ENCODE measurements around the gene DMBT1. TPM values are rescaled to one million over a fixed set of nuclear protein-coding genes. Genes with fewer than 3 reads are reported as not detected.

Gene DMBT1
- total and polyA plus RNA-seq, 2 donors (not counting 1 experiment from before 2014, with no cell fraction given): not detected

- H3K9ac ChIP-seq (ENCODE audit: low read length): no peak overlapping the region
- H3K9me3 Mint-ChIP-seq (ENCODE audit: insufficient read depth): no peaks in the 10 kb centered on the region
- no peak overlapping the region for H2AFZ ChIP-seq (ENCODE audit: insufficient read depth, low read depth, low read length, poor library complexity, severe bottlenecking)
- H3K79me2 ChIP-seq (ENCODE audit: control insufficient read depth, insufficient read depth, low read length): no peaks in the 10 kb centered on the region
- H3K4me1 ChIP-seq (ENCODE audit: control insufficient read depth in 2 of 2, insufficient read depth in 2 of 2, low read length in 2 of 2): no peaks in the 10 kb centered on the region
- H3K27me3 Mint-ChIP-seq: peaks cover 23% of the 10 kb centered on the region
- no peaks in the 10 kb centered on the region for H3K36me3 ChIP-seq (replicated peaks in 1 of 2; ENCODE audit: control extremely low read depth in 1 of 2, control insufficient read depth in 1 of 2, extremely low read depth in 1 of 2, insufficient read depth in 2 of 2, low read length in 1 of 2)
- DNase-seq (no peak), ATAC-seq (ENCODE audit: low read depth) (no peak)
- H3K27ac ChIP-seq (ENCODE audit: low read length in 2 of 2): no peak overlapping the region
- CTCF ChIA-PET: no interaction called here
- intact Hi-C loops (cut with micrococcal nuclease): no loop called here
- no peak overlapping the region for H3K4me2 ChIP-seq (replicated peaks; ENCODE audit: low read depth, low read length, poor library complexity, severe bottlenecking)
- no peaks in the 10 kb centered on the region for H4K20me1 ChIP-seq (ENCODE audit: control insufficient read depth, insufficient read depth, low read length, poor library complexity, severe bottlenecking)
- H3K27me3 ChIP-seq (replicated peaks in 1 of 4; ENCODE audit: control extremely low read depth in 1 of 4, control insufficient read depth in 3 of 4, insufficient read depth in 4 of 4, low read length in 3 of 4): no peaks in the 10 kb centered on the region
- no peak overlapping the region for H3K4me3 ChIP-seq (ENCODE audit: control extremely low read depth in 1 of 5, extremely low read depth in 1 of 5, insufficient read depth in 1 of 5, low read depth in 2 of 5, low read length in 4 of 5)
- H3K4me1 Mint-ChIP-seq: no peaks in the 10 kb centered on the region
- H3K9me3 ChIP-seq (ENCODE audit: control extremely low read depth in 1 of 3, control insufficient read depth in 2 of 3, insufficient read depth in 1 of 3, low read length in 2 of 3): peaks cover 0 to 6% (median 0%) of the 10 kb centered on the region in 3 donors
- WGBS (ENCODE audit: insufficient coverage): 76% methylated on average over 6 of the region's 6 CpGs
- no peak for TF ChIP-seq CTCF (IDR thresholded peaks at IDR 0.05)
- no peak for TF ChIP-seq EZH2 (IDR thresholded peaks at IDR 0.05; ENCODE audit: borderline replicate concordance, insufficient read depth, low read depth, low read length, poor library complexity, severe bottlenecking)
- no peak overlapping the region for H3K4me3 Mint-ChIP-seq
- POLR2A ChIA-PET: no interaction called here
- no peak overlapping the region for H3K27ac Mint-ChIP-seq
These were observed 100.1 kb downstream of the DMBT1 start for GRCh38 chr10:122660696-122661095.

GRCh38 chr10:122662231-122662630 is 101.7 kb downstream of the DMBT1 start:
- H3K4me3 Mint-ChIP-seq: no peak overlapping the region
- Histone ChIP-seq H3K27me3 (replicated peaks in 1 of 4; ENCODE audit: control extremely low read depth in 1 of 4, control insufficient read depth in 3 of 4, insufficient read depth in 4 of 4, low read length in 3 of 4) (no peaks in the 10 kb centered on the region), H3K9ac (ENCODE audit: low read length) (no peak overlapping the region), H2AFZ (ENCODE audit: insufficient read depth, low read depth, low read length, poor library complexity, severe bottlenecking) (no peak overlapping the region), H3K9me3 (ENCODE audit: control extremely low read depth in 1 of 3, control insufficient read depth in 2 of 3, insufficient read depth in 1 of 3, low read length in 2 of 3) (peaks cover 0 to 6% (median 0%) of the 10 kb centered on the region in 3 donors), H3K79me2 (ENCODE audit: control insufficient read depth, insufficient read depth, low read length) (no peaks in the 10 kb centered on the region), H4K20me1 (ENCODE audit: control insufficient read depth, insufficient read depth, low read length, poor library complexity, severe bottlenecking) (no peaks in the 10 kb centered on the region), H3K4me2 (replicated peaks; ENCODE audit: low read depth, low read length, poor library complexity, severe bottlenecking) (no peak overlapping the region), H3K36me3 (replicated peaks in 1 of 2; ENCODE audit: control extremely low read depth in 1 of 2, control insufficient read depth in 1 of 2, extremely low read depth in 1 of 2, insufficient read depth in 2 of 2, low read length in 1 of 2) (no peaks in the 10 kb centered on the region), H3K27ac (ENCODE audit: low read length in 2 of 2) (no peak overlapping the region), H3K4me3 (ENCODE audit: control extremely low read depth in 1 of 5, extremely low read depth in 1 of 5, insufficient read depth in 1 of 5, low read depth in 2 of 5, low read length in 4 of 5) (no peak overlapping the region), H3K4me1 (ENCODE audit: control insufficient read depth in 2 of 2, insufficient read depth in 2 of 2, low read length in 2 of 2) (no peaks in the 10 kb centered on the region)
- POLR2A ChIA-PET: no interaction called here
- H3K4me1 Mint-ChIP-seq: no peaks in the 10 kb centered on the region
- ATAC-seq (ENCODE audit: low read depth) (no peak), DNase-seq (no peak)
- WGBS (ENCODE audit: insufficient coverage): 73% methylated on average over 5 of the region's 6 CpGs
- intact Hi-C loops (cut with micrococcal nuclease): no loop called here
- no peaks in the 10 kb centered on the region for H3K9me3 Mint-ChIP-seq (ENCODE audit: insufficient read depth)
- peaks cover 23% of the 10 kb centered on the region for H3K27me3 Mint-ChIP-seq
- CTCF ChIA-PET: no interaction called here
- H3K27ac Mint-ChIP-seq: no peak overlapping the region
- TF ChIP-seq CTCF (IDR thresholded peaks at IDR 0.05) (no peak), EZH2 (IDR thresholded peaks at IDR 0.05; ENCODE audit: borderline replicate concordance, insufficient read depth, low read depth, low read length, poor library complexity, severe bottlenecking) (no peak)

Data from B cell (primary cell).